Right lobe of liver (tissue), 4 donors: Measurements from ENCODE around the gene RBM38.

ENCODE experiments used
- POLR2A ChIP-seq: fragments of 450-650 bp; IDR thresholded peaks from one replicate; pipeline ENCODE4 v1.6.1; 2017; ENCODE audit warnings: antibody characterized with exemption, mild to moderate bottlenecking
- TF ChIP-seq, protein P1 (sequence below), 4 donors: fragments of 200-600 bp in 3 of 4; fragments of 450-650 bp in 1 of 4; IDR thresholded peaks; one replicate each; pipeline versions ENCODE4 v1.5.1 to v1.8.0; 2016 to 2022; ENCODE audit warnings: antibody characterized with exemption in 4 of 4, mild to moderate bottlenecking in 2 of 4
- donor health status: DM: no; HTN: no; CAD: no.
- donor health status: DM: no; HTN: no; CAD: no.
- donor health status: DM: no; HTN: yes; CAD: no.

DNA sequence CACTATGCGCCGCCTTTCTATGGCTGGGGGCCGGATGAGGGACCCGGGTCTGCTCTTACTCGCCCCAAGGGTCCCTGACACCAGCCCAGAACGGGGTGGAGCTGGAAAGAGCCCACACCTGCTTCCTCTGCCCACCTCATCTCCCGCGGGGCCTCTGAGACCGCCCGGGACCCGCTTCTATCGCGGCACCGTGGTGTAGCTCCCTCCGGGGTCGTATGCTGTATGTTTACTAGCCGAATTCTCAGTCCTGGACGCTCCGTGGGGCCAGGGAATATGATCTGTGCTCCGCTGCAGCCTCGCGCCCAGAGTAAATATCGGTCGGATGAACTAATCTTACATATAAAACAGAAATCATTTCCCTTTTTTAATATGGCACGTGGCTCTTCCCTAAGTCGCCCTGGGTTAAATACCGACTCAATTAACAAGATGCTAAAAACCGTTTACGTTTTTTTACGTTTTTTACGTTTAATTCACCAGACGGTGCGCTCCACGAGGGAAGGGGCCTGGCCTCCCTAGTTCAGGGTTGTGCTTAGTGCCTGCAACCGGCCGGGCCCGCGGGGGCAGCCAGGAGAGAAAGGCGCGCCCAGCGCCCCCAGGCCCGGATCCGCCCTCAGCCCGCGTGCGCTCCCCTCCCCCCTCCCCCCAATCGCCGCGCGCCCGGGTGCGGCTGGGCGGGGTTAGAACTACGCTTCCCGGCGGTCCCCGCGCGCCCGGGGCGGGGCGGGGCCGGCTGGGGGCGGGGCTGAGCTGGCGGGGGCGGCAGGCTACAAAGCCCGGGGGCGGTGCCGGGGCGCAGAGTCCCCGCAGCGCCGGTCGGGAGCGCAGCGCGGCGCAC lies at the start of gene RBM38:
- TF ChIP-seq, protein P1, sequence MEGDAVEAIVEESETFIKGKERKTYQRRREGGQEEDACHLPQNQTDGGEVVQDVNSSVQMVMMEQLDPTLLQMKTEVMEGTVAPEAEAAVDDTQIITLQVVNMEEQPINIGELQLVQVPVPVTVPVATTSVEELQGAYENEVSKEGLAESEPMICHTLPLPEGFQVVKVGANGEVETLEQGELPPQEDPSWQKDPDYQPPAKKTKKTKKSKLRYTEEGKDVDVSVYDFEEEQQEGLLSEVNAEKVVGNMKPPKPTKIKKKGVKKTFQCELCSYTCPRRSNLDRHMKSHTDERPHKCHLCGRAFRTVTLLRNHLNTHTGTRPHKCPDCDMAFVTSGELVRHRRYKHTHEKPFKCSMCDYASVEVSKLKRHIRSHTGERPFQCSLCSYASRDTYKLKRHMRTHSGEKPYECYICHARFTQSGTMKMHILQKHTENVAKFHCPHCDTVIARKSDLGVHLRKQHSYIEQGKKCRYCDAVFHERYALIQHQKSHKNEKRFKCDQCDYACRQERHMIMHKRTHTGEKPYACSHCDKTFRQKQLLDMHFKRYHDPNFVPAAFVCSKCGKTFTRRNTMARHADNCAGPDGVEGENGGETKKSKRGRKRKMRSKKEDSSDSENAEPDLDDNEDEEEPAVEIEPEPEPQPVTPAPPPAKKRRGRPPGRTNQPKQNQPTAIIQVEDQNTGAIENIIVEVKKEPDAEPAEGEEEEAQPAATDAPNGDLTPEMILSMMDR (IDR thresholded peaks at IDR 0.05), result no peak
- no peak for TF ChIP-seq POLR2A
